Measurements from ENCODE around the gene SOX18.

SOX18 gene

DNA sequence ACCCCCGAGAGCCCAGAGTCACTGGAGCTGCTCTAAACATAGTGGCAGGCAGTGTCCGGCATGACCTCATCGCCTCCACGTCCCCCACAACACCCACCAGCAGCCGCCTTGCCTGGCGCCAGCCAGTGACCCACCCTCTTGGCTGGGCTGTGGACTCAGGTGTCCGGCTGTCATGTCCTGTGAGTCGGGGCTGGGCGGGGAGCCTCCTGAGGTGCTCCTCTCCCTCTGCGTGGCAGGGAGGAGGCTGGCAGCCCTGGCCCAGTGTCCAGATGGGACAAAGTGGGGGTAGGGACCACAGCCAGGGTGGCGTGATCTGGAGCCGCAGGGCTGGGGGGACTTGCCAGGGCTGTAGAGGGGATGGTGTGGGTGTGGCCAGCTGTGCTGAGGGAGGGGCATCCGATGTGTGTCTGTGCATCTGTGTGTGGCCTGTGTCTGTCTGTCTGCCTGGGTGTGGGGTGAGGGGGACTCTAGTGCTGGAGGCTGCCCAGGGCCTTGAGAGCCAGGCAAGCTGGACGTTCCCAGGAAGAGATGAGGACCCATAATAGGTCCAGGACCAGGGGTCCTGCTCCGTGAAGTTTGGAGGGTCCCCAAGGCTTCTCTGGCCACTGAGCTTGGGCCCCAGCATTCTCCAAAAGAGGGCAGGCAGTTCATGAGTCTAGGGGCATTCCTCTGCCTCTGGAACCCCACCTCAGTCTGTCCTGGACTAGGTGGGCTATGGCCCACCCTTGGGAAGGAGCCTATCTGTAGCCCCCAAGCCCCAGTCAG lies 2.3 kb upstream of the SOX18 start:
- no peak for DNase-seq

DNA sequence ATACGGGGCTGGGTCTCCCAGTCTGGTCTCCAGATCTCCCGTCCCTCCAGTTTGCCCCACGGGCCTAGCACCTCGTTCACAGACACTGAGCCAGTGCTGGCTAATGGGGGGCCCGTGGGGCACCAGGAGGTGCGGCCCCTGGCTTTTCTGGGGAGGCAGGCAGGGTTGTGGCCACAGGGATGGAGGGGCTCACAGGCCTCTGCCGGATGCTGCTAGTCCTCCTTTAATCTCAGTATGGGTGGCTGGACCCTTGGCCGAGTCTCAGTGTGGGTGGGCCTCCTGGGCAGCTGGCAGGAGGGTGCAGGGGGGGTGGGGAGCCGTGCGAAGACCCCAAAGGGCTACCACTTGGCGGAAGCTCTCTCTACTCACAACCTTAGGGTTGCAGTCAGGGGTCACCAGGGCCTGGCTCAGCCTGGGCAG lies 1.6 kb upstream of the SOX18 start:
- DNase-seq = no peak

GRCh38 chr20:64050261-64051032 lies 1.0 kb upstream of the SOX18 start:
- peak; percentile 23 for DNase-seq

- DNase-seq = no peak
Measured at GRCh38 chr20:64049878-64050260, 430 bp upstream of the SOX18 start.

GRCh38 chr20:64048402-64049044 lies 916 bp downstream of the SOX18 start:
- no peak for DNase-seq

DNA sequence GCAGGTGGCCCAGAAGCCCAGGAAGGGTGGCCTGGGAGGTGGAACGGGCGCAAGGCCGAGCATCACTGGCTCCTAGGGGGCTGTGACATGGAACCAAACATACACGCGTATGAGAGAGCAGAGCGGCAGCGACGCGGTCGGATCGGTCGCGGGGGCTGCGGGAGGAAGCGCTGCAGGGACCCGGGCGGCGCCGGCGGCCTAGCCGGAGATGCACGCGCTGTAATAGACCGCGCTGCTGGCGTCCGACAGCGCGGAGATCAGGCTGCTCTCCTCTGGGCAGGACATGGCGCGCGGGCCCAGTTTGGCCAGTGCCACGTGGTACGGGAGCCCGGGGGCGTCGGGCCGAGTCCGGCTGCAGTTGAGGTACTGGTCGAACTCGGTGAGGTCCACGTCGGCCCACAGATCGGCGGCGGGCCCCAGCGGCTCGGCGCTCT lies 1.5 kb downstream of the SOX18 start:
- peak; percentile 58 for DNase-seq

DNA sequence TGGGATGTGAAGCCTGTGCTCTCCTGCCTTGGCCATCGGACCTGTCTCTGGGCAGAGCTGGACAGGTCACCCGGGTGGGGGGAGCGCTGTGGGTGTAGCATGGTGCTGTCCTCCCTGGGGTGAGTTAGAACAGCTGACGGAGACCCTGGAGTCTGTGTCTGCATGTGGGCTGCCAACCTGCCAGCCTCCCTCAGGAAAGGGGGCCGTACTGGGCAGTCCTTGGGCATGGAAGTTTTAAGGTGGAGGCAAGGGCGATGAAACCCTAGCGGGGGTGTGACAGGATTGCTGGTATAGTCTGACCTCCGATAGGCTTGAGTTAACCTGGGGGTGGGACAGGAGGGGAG lies 2.4 kb downstream of the SOX18 start:
- no peak for DNase-seq

GRCh38 chr20:64045346-64046011 lies 4.0 kb downstream of the SOX18 start:
- no peak for DNase-seq

DNA sequence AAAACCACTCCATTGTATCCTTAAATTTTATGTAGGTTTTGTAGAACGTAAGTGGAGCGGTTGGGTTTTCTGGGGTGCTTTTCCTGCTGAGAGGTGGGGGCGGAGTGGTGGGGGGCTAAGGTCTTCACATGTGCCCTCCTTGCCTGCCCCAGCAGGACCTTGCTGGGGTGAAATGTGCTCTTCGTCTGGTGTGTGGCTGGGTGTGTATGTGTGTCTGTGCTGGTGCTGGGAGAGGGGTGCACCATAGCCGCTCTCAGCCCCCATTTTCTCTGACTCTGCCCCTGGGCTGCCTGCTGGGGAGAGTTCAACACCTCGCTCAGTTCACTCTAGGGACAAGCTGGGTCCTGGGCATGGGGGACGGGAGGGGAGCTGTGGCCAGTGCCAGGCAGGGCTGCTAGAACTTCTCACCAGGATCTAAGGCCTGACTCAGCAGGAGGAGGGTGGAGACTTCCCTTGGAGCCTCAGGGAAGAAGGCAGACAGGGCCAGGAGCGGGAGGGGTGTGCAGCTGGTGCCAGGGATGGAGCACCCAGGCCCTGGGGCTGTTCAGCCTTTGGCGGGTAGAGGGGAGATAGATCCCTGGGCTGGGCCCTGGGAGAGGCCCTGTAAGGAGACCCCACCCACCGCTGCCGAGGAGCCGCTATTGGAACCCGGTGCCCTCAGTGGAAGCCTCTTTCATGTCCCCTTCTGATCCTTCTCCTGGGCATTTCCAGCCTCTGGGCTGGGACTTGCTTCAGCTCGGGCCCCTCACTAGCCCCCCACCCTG lies 4.8 kb downstream of the SOX18 start:
- peak; percentile 28 for DNase-seq

GRCh38 chr20:64043768-64044167 lies 5.7 kb downstream of the SOX18 start:
- DNase-seq = no peak

DNA sequence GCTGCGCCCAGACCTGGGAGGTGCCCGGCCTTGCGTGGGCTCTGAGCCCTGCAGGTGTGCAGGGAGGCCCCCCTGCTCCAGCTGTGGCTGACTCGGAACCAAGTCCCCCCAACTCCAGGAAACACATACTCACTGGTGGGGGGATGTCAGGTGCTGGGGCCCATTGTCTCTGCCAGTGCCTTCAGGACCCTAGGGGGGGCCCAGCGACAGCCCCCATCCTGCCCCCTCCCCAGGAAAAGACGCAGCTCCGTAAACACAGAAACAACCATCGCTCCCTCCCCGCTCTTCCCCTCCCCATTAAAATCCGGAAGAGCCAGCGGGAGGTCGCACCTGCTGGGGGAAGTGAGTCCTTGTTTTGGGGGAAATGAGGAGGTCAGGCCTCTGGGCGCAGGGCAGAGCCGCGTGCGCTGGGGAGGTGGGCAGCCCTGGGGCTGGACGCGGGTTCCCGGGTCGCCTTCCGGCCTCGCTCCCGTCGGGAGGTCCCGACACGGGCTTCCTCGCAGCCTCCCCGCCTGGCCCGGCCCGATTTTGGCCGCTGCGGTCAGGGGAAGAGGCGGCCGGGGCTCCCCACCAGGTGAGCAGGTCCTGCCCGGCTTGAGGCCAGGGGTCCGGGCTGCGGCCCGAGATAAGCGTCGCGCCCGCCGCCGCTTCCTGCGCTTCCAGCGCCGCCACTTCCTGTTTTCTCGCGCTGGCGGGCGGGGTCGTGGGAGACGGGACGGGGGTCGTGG lies 7.2 kb downstream of the SOX18 start:
- DNase-seq = peak; percentile 65

- DNase-seq = no peak
Measured at GRCh38 chr20:64041781-64042053, 7.7 kb downstream of the SOX18 start.

DNA sequence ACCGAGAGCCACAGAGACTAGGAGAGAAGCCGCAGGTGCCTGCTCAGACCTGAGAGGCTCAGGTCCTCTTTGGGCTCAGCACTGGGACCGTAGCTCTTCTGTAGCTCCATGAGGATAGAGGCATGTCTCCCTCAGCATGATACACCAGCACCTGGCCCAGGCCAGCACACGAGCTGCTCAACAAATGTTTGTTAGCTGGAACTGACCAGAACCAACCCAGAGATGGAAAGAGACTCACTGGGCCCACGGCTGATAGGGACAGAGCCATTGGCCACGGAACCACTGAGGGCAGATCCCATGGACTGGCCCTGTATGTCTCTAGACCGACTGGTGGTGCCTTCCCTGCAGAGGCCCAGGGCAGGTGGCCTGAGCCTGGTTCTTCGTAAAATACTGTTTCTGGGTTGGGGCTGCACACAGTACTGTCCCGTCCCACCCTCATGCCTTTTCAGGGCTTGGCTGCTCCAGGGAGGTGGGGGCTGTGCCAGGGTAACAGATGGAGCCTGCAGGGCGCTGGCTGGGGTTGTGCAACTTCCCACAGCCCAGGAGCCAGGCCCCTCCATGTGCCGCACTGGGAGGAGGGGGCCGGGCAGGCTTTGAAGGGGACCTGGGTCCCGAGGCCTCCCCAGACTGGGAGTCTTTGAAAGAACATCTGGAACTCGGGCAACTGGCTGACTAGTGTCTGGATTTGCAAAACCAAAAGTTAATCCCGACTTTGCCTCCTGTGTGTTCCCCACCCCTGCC lies 8.2 kb downstream of the SOX18 start:
- DNase-seq = peak; percentile 23

DNA sequence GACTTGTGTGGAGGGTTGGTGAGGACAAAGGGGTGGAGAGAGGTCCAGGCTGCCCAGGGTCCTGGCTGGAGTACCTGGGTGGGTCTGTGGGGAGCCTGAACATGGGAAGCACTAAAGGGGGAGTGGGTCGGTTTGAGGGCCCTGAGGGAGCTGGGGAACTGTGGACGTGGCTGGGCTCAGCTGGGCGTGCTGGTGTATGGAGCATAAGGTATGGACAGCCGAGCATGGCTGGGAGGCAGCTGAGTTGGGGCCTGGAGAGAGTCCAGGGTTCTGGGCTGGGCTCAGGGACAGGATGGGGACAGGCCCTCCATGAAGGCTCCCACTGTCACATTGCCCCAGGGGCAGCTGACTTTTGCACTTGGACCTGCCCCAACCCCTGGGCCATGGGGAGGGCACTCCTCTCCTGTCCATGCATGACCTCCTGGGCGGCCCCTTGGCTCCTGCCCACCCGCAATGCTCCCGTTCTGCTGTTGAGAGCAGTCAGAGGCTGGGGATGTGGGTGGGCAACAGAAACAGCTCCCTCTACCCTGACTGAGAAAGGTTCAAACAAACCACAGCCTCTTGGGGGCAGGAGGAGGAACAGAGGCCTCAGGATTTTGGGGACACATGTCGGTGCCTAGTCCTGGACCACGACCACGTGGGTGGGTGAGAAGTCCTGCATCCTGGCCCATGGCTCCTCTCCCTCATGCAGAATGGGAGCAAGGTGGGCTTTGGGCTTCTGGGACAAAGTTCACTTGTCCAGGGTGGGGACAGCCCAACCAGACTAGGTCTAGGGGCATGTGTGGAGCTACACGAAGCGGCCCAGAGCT lies 9.0 kb downstream of the SOX18 start:
- no peak for DNase-seq

GRCh38 chr20:64039293-64040160 lies 9.9 kb downstream of the SOX18 start:
- DNase-seq = peak; percentile 79

DNA sequence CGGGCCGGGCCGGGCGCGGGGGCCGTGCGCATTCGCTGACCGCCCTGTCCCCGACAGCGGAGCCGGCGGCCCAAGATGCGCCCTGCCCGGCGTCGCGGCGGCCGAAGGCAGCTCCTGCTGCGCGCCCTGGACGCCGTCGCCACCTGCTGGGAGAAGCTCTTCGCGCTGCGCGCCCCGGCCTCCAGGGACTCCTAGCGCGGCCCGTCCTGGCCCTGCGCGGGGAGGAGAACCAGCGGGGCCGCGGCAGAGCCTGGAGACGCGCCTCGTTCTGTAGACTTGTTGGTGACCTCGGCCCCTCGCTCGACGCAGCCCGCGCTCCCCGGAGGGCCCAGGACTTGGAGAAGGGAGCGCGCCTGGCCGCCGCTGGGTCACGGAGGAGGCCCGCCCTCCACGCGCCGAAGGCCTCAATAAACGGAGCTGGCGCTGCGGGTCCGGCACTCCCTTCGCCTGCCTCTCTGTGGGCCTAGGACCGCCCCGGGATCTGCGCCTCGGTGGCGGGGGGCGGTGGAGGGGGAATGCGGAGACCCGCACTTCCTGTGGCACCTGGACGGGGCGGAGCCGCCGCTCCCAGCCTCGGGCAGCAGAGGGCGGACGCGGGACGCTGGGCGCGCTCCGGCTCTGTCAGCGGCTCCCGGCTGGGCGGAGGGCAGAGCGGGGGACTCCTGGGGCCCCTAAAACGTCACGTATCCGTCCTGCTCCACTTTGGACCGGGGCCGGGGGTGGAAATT lies 10.7 kb downstream of the SOX18 start:
- DNase-seq = peak; percentile 94

- peak; percentile 89 for DNase-seq
Measured at GRCh38 chr20:64038224-64038564, 11.2 kb downstream of the SOX18 start.

GRCh38 chr20:64037498-64038213 lies 11.8 kb downstream of the SOX18 start:
- DNase-seq = peak; percentile 64
